ENCODE results near the gene PDHX. TPM values are rescaled to one million over a fixed set of nuclear protein-coding genes. Genes with fewer than 3 reads are reported as not detected.
"Not testable (repeated sequence)": the region's sequence is repeated elsewhere in the genome, so short reads cannot be mapped to it uniquely, and the experiment has no call there.

PDHX gene
- total and polyA plus RNA-seq, 9 donors: 11.8 to 45.2 (median 24.0) TPM

GRCh38 chr11:35015621-35016387, 99.4 kb downstream of the PDHX start:
- no peak overlapping the region for H3K27ac ChIP-seq
- TF ChIP-seq EP300 (IDR thresholded peaks at IDR 0.05) (no peak), POLR2A (IDR thresholded peaks at IDR 0.05) (no peak), CTCF (IDR thresholded peaks at IDR 0.05) (no peak)
- WGBS, 3 donors: 81 to 87% (median 83%) methylated on average over 6 of the region's 6 CpGs
- no peak for DNase-seq
- no peaks in the 10 kb centered on the region for H3K9me3 ChIP-seq
- H3K4me1 ChIP-seq (ENCODE audit: insufficient read depth): no peaks in the 10 kb centered on the region
- H3K36me3 ChIP-seq: no peaks in the 10 kb centered on the region
- H3K27me3 ChIP-seq: no peaks in the 10 kb centered on the region
- H3K4me3 ChIP-seq: no peak overlapping the region
- intact Hi-C loops (cut with DNase I): no loop called here

GRCh38 chr11:35016916-35017315, 100.5 kb downstream of the PDHX start:
- H3K36me3 ChIP-seq: no peaks in the 10 kb centered on the region
- H3K4me3 ChIP-seq: no peak overlapping the region
- 71 to 74% (median 72%) methylated on average over 4 of the region's 4 CpGs for WGBS, 3 donors
- TF ChIP-seq EP300 (IDR thresholded peaks at IDR 0.05) (no peak), POLR2A (IDR thresholded peaks at IDR 0.05) (no peak), CTCF (IDR thresholded peaks at IDR 0.05) (no peak)
- H3K27ac ChIP-seq: no peak overlapping the region
- no peaks in the 10 kb centered on the region for H3K27me3 ChIP-seq
- no peaks in the 10 kb centered on the region for H3K9me3 ChIP-seq
- H3K4me1 ChIP-seq (ENCODE audit: insufficient read depth): no peaks in the 10 kb centered on the region
- DNase-seq: no peak
- intact Hi-C loops (cut with DNase I): no loop called here

GRCh38 chr11:35017528-35018342, 101.3 kb downstream of the PDHX start:
- intact Hi-C loops (cut with DNase I): no loop called here
- TF ChIP-seq CTCF (IDR thresholded peaks at IDR 0.05) (no peak), EP300 (IDR thresholded peaks at IDR 0.05) (no peak), POLR2A (IDR thresholded peaks at IDR 0.05) (no peak)
- no peaks in the 10 kb centered on the region for H3K4me1 ChIP-seq (ENCODE audit: insufficient read depth)
- H3K27me3 ChIP-seq: no peaks in the 10 kb centered on the region
- WGBS, 3 donors: 82 to 86% (median 83%) methylated on average over 8 of the region's 8 CpGs
- DNase-seq: no peak
- H3K4me3 ChIP-seq: no peak overlapping the region
- no peaks in the 10 kb centered on the region for H3K36me3 ChIP-seq
- H3K9me3 ChIP-seq: no peaks in the 10 kb centered on the region
- no peak overlapping the region for H3K27ac ChIP-seq

GRCh38 chr11:35021589-35021988, 105.2 kb downstream of the PDHX start:
- intact Hi-C loops (cut with DNase I): no loop called here
- Histone ChIP-seq H3K36me3 (no peaks in the 10 kb centered on the region), H3K4me3 (no peak overlapping the region), H3K27me3 (no peaks in the 10 kb centered on the region), H3K27ac (no peak overlapping the region), H3K4me1 (ENCODE audit: insufficient read depth) (no peaks in the 10 kb centered on the region), H3K9me3 (no peaks in the 10 kb centered on the region)
- WGBS, 3 donors: 87 to 96% (median 94%) methylated on average over 8 of the region's 8 CpGs
- DNase-seq: no peak
- no peak for TF ChIP-seq CTCF (IDR thresholded peaks at IDR 0.05)
- TF ChIP-seq POLR2A (IDR thresholded peaks at IDR 0.05): no peak
- TF ChIP-seq EP300 (IDR thresholded peaks at IDR 0.05): no peak

GRCh38 chr11:35023940-35024339, 107.5 kb downstream of the PDHX start:
- H3K27ac ChIP-seq; H3K36me3 ChIP-seq; intact Hi-C loops (cut with DNase I); DNase-seq; H3K27me3 ChIP-seq; H3K9me3 ChIP-seq; H3K4me1 ChIP-seq (ENCODE audit: insufficient read depth); H3K4me3 ChIP-seq: not testable (repeated sequence)
- WGBS, 3 donors: 80 to 90% (median 86%) methylated on average over 3 of the region's 3 CpGs

GRCh38 chr11:35028007-35028406, 111.6 kb downstream of the PDHX start:
- H3K27me3 ChIP-seq; H3K4me3 ChIP-seq; DNase-seq; H3K27ac ChIP-seq; H3K9me3 ChIP-seq; H3K4me1 ChIP-seq (ENCODE audit: insufficient read depth); intact Hi-C loops (cut with DNase I); H3K36me3 ChIP-seq: not testable (repeated sequence)
- WGBS, 3 donors: 54 to 70% (median 69%) methylated on average over 4 of the region's 4 CpGs

Data from ovary (tissue), 9 donors.